SK-N-SH (cell line): ENCODE data around the gene KCNN1. TPM values are rescaled to one million over a fixed set of nuclear protein-coding genes. Genes with fewer than 3 reads are reported as not detected.

ENCODE experiments used
- CTCF ChIA-PET: fragments of 300-600, 350-600 bp; formaldehyde crosslinking; extraction: SDS; loops from one replicate; lab custom pipeline; 2021; lab: Yijun Ruan, JAX
- POLR2A ChIA-PET: fragments of 350-600 bp; sonication (Branson Sonifier 250); formaldehyde crosslinking; extraction: SDS; loops from one replicate; lab custom pipeline; 2020; ENCODE audit warnings: antibody characterized with exemption, inconsistent platforms; lab: Yijun Ruan, JAX
- DNase-seq: peaks from one replicate; pipeline ENCODE4 v3.0.0; 2012
- H2AFZ ChIP-seq: fragments of 200-600 bp; sonication (generic); 2 replicates; pipeline ENCODE4 v1.8.1; 2016; ENCODE audit warnings: antibody characterized with exemption, mild to moderate bottlenecking, low read depth
- H3F3A ChIP-seq: fragments of 200-600 bp; sonication (generic); replicated peaks from 2 replicates; pipeline ENCODE3; 2016; ENCODE audit warnings: antibody characterized with exemption, mild to moderate bottlenecking; ENCODE audit not compliant: insufficient read depth
- H3K27ac ChIP-seq, 2 experiments: fragments of 200-500 bp in 1 of 2; fragments of 200-600 bp in 1 of 2; sonication (Bioruptor generic) in 1 of 2; sonication (generic), shearing (Covaris generic) in 1 of 2; 2 replicates each; pipeline versions ENCODE4 v1.5.1 to v1.6.1; 2014 to 2016; ENCODE audit warnings: low read depth in 2 of 2, inconsistent platforms in 1 of 2, low read length in 1 of 2, mild to moderate bottlenecking in 1 of 2, mixed read lengths in 1 of 2
- H3K27me3 ChIP-seq: fragments of 200-600 bp; sonication (generic), shearing (Covaris generic); 2 replicates; pipeline ENCODE4 v1.6.1; 2016; ENCODE audit warnings: mixed run types; ENCODE audit not compliant: insufficient read depth
- H3K36me3 ChIP-seq, 2 experiments: fragments of 200-500 bp in 1 of 2; fragments of 200-600 bp in 1 of 2; sonication (Bioruptor generic) in 1 of 2; sonication (generic) in 1 of 2; replicated peaks in 1 of 2; 2 replicates each; pipeline versions ENCODE3 to v1.5.1; 2014 to 2016; ENCODE audit warnings: low read length in 1 of 2, mild to moderate bottlenecking in 1 of 2; ENCODE audit not compliant: insufficient read depth in 2 of 2, control insufficient read depth in 1 of 2
- H3K4me1 ChIP-seq, 2 experiments: fragments of 200-500 bp in 1 of 2; fragments of 200-600 bp in 1 of 2; sonication (Bioruptor generic) in 1 of 2; sonication (generic), shearing (Covaris generic) in 1 of 2; 2 replicates each; pipeline versions ENCODE4 v1.5.1 to v1.6.1; 2014 to 2016; ENCODE audit warnings: low read depth in 1 of 2, low read length in 1 of 2, mixed run types in 1 of 2; ENCODE audit not compliant: insufficient read depth in 2 of 2, control insufficient read depth in 1 of 2
- H3K4me2 ChIP-seq: fragments of 200-600 bp; sonication (generic), shearing (Covaris generic); 2 replicates; pipeline ENCODE4 v1.6.1; 2017; ENCODE audit warnings: mixed run types
- H3K4me3 ChIP-seq, 2 experiments: fragments of 200-500 bp in 1 of 2; fragments of 200-600 bp in 1 of 2; sonication (Bioruptor generic) in 1 of 2; sonication (generic), shearing (Covaris generic) in 1 of 2; 2 replicates each; pipeline versions ENCODE4 v1.5.1 to v1.8.1; 2014 to 2016; ENCODE audit warnings: low read depth in 2 of 2, inconsistent platforms in 1 of 2, low read length in 1 of 2, mild to moderate bottlenecking in 1 of 2, mixed read lengths in 1 of 2, moderate library complexity in 1 of 2
- H3K79me2 ChIP-seq: fragments of 200-600 bp; sonication (generic); 2 replicates; pipeline ENCODE4 v1.8.1; 2017; ENCODE audit warnings: mild to moderate bottlenecking; ENCODE audit not compliant: insufficient read depth
- H3K9ac ChIP-seq: fragments of 200-600 bp; sonication (generic); 2 replicates; pipeline ENCODE4 v1.6.1; 2017; ENCODE audit warnings: mixed run types
- H3K9me2 ChIP-seq: fragments of 200-600 bp; sonication (generic); 2 replicates; pipeline ENCODE4 v1.6.1; 2017; ENCODE audit warnings: mixed run types
- H3K9me3 ChIP-seq: fragments of 200-600 bp; sonication (generic); 2 replicates; pipeline ENCODE4 v1.6.1; 2017; ENCODE audit warnings: mixed run types, mild to moderate bottlenecking, moderate library complexity
- H4K20me1 ChIP-seq: fragments of 200-600 bp; sonication (generic); 2 replicates; pipeline ENCODE4 v1.6.1; 2017; ENCODE audit warnings: mild to moderate bottlenecking, mixed run types; ENCODE audit not compliant: insufficient read depth
- CHD2 ChIP-seq: fragments of 150-350 bp; IDR thresholded peaks from 2 replicates; pipeline ENCODE4 v1.6.1; 2018; ENCODE audit warnings: low read length; ENCODE audit not compliant: partially characterized antibody
- ELF1 ChIP-seq: IDR thresholded peaks from 2 replicates; pipeline ENCODE4 v1.4.0; 2012
- EP300 ChIP-seq, 2 experiments: IDR thresholded peaks; 2 replicates each; pipeline versions ENCODE4 v1.4.0 to v1.6.1; 2012; ENCODE audit warnings: borderline replicate concordance in 1 of 2, low read depth in 1 of 2, low read length in 1 of 2
- EZH2phosphoT487 ChIP-seq: fragments of 200-600 bp; sonication (generic); IDR thresholded peaks from 2 replicates; pipeline ENCODE4 v1.6.1; 2017; ENCODE audit warnings: low read depth, mixed run types, mild to moderate bottlenecking, antibody characterized with exemption, moderate library complexity, borderline replicate concordance
- FOSL2 ChIP-seq: IDR thresholded peaks from 2 replicates; pipeline ENCODE4 v1.4.0; 2012; ENCODE audit warnings: low read depth, mild to moderate bottlenecking, moderate library complexity, borderline replicate concordance
- FOXM1 ChIP-seq: IDR thresholded peaks from 2 replicates; pipeline ENCODE4 v1.4.0; 2012; ENCODE audit warnings: low read depth, mild to moderate bottlenecking
- GATA2 ChIP-seq: sonication (generic); formaldehyde crosslinking; IDR thresholded peaks from 2 replicates; pipeline ENCODE4 v1.5.0; 2020; ENCODE audit warnings: mild to moderate bottlenecking, missing genetic modification reagents
- JUND ChIP-seq: IDR thresholded peaks from 2 replicates; pipeline ENCODE4 v1.4.0; 2012
- MAX ChIP-seq: IDR thresholded peaks from 2 replicates; pipeline ENCODE4 v1.4.0; 2012; ENCODE audit warnings: low read depth
- MXI1 ChIP-seq: IDR thresholded peaks from 2 replicates; pipeline ENCODE4 v1.6.1; 2012; ENCODE audit warnings: mild to moderate bottlenecking, low read depth, low read length, improper control_type of control experiment
- POLR2AphosphoS5 ChIP-seq: IDR thresholded peaks from 2 replicates; pipeline ENCODE4 v1.6.1; 2012; ENCODE audit warnings: low read depth, low read length
- RCOR1 ChIP-seq: fragments of 150-350 bp; IDR thresholded peaks from 2 replicates; pipeline ENCODE4 v1.6.1; 2017; ENCODE audit warnings: antibody characterized with exemption, low read length
- RFX5 ChIP-seq: IDR thresholded peaks from 2 replicates; pipeline ENCODE4 v1.6.1; 2012; ENCODE audit warnings: mild to moderate bottlenecking, improper control_type of control experiment, low read length
- RXRA ChIP-seq: IDR thresholded peaks from 2 replicates; pipeline ENCODE4 v1.4.0; 2012; ENCODE audit warnings: low read depth, mild to moderate bottlenecking, borderline replicate concordance
- SMC3 ChIP-seq: IDR thresholded peaks from 2 replicates; pipeline ENCODE4 v1.6.1; 2012; ENCODE audit warnings: low read depth, low read length, improper control_type of control experiment
- TCF12 ChIP-seq: IDR thresholded peaks from 2 replicates; pipeline ENCODE4 v1.4.0; 2012
- TEAD4 ChIP-seq: IDR thresholded peaks from 2 replicates; pipeline ENCODE4 v1.4.0; 2012; ENCODE audit warnings: mild to moderate bottlenecking, borderline replicate concordance; ENCODE audit not compliant: insufficient read depth
- WGBS: methylation state at CpG from one replicate; pipeline ENCODE4 v1.1.6; 2017; ENCODE audit warnings: low lambda C conversion rate; 5-methylcytosine and 5-hydroxymethylcytosine counted together
- polyA plus RNA-seq, 3 experiments: library from polyadenylated mRNA; depleted of rRNA; stranded (reverse); fragments of >200 nt; gene quantifications; 2 replicates each; pipeline ENCODE4 v1.2.3, GENCODE V29; 2012

KCNN1 gene
- polyA plus RNA-seq, 1 of the 3 experiments (the other 2 are of a cell fraction), result 3.6 TPM

- Histone ChIP-seq H3K79me2 (peaks cover 9% of the 10 kb centered on the region; the same call in 1 of the 2 replicates), H3K4me1 (peaks cover 0 to 4% of the 10 kb centered on the region in 2 experiments; a peak in 1 of 4 replicates), H4K20me1 (no peaks in the 10 kb centered on the region), H3K36me3 (no peaks in the 10 kb centered on the region), H3K4me3 (no peak overlapping the region), H2AFZ (no peak overlapping the region), H3K4me2 (no peak overlapping the region), H3K9ac (no peak overlapping the region), H3K27me3 (no peaks in the 10 kb centered on the region), H3K27ac (peak overlapping the region in 1 of 2 experiments; percentile 37; a peak in 1 of 4 replicates), H3K9me3 (no peaks in the 10 kb centered on the region), H3K9me2 (no peaks in the 10 kb centered on the region), H3F3A (peaks cover 1% of the 10 kb centered on the region)
- ChIA-PET POLR2A (no interaction called here), CTCF (interaction anchor here (1.5 to 16.7 kb wide), 3 partner anchors 59 to 141 kb away, joined by 6 to 464 read pairs (median 24); partner anchors contain the start of genes CCDC124 and RPL18A)
- WGBS, result 91% methylated on average over 18 of the region's 21 CpGs
- DNase-seq, result no peak
- TF ChIP-seq EP300 (IDR thresholded peaks at IDR 0.05; ENCODE audit: borderline replicate concordance in 1 of 2, low read depth in 1 of 2, low read length in 1 of 2) (no peak), TCF12 (no peak), JUND (no peak), GATA2 (CRISPR knock-in tag) (no peak), RXRA (no peak), ELF1 (no peak), RCOR1 (no peak), RFX5 (no peak), FOXM1 (no peak), POLR2AphosphoS5 (no peak)
Measured at GRCh38 chr19:17999684-18000479, 33.0 kb downstream of the KCNN1 start.

GRCh38 chr19:18000480-18000914 lies 33.6 kb downstream of the KCNN1 start:
- Histone ChIP-seq H3K4me3 (peak overlapping the region in 1 of 2 experiments; percentile 63; a peak in 1 of 4 replicates), H3K36me3 (no peaks in the 10 kb centered on the region), H3K4me2 (no peak overlapping the region), H3K9me2 (no peaks in the 10 kb centered on the region), H3K9ac (no peak overlapping the region), H3K27ac (peak overlapping the region in 1 of 2 experiments; percentile 37; a peak in 1 of 4 replicates), H3F3A (no peaks in the 10 kb centered on the region), H3K9me3 (no peaks in the 10 kb centered on the region), H3K27me3 (no peaks in the 10 kb centered on the region), H3K79me2 (peaks cover 9% of the 10 kb centered on the region; the same call in 1 of the 2 replicates), H4K20me1 (no peaks in the 10 kb centered on the region), H3K4me1 (peaks cover 0 to 4% of the 10 kb centered on the region in 2 experiments; a peak in 1 of 4 replicates), H2AFZ (no peak overlapping the region)
- CTCF ChIA-PET, result interaction anchor here (0.6 to 16.7 kb wide), 4 partner anchors 58 to 141 kb away, joined by 3 to 464 read pairs (median 15); partner anchors contain the start of genes CCDC124, MAST3 and RPL18A
- POLR2A ChIA-PET, result interaction anchor here (1.0 kb wide), 1 partner anchor 141 kb away, joined by 3 read pairs; the partner anchor contains the start of gene RPL18A
- WGBS, result 68% methylated on average over 12 of the region's 17 CpGs
- DNase-seq, result no peak
- TF ChIP-seq MXI1 (no peak), FOSL2 (no peak), EP300 (IDR thresholded peaks at IDR 0.05; ENCODE audit: borderline replicate concordance in 1 of 2, low read depth in 1 of 2, low read length in 1 of 2) (no peak), RFX5 (no peak), POLR2AphosphoS5 (no peak), EZH2phosphoT487 (no peak), MAX (no peak), CHD2 (no peak), RCOR1 (no peak), SMC3 (no peak), RXRA (no peak), TEAD4 (no peak)
